Measurements from ENCODE around the gene DKKL1.

- TF ChIP-seq EZH2phosphoT487 (IDR thresholded peaks at IDR 0.05; ENCODE audit: borderline replicate concordance) (no peak), SRF (IDR thresholded peaks at IDR 0.05; ENCODE audit: low read depth) (no peak), REST (IDR thresholded peaks at IDR 0.05; ENCODE audit: low read depth) (no peak), CTCF (IDR thresholded peaks at IDR 0.05 in 2 of 3, conservative IDR thresholded peaks at IDR 0.05 in 1 of 3; ENCODE audit: borderline replicate concordance in 1 of 3, insufficient read depth in 1 of 3, low read depth in 2 of 3, low read length in 2 of 3) (no peak), POLR2A (IDR thresholded peaks at IDR 0.05; ENCODE audit: borderline replicate concordance, extremely low read depth, insufficient read depth, insufficient read length) (no peak)
Measured at GRCh38 chr19:49324801-49325576, 38.7 kb upstream of the DKKL1 start, which contains the start of gene SLC6A16.
